ENCODE results near the gene ZNF664. TPM values are rescaled to one million over a fixed set of nuclear protein-coding genes. Genes with fewer than 3 reads are reported as not detected.

Gene ZNF664
- total RNA-seq, 1 donor, result 95.2 TPM

DNA sequence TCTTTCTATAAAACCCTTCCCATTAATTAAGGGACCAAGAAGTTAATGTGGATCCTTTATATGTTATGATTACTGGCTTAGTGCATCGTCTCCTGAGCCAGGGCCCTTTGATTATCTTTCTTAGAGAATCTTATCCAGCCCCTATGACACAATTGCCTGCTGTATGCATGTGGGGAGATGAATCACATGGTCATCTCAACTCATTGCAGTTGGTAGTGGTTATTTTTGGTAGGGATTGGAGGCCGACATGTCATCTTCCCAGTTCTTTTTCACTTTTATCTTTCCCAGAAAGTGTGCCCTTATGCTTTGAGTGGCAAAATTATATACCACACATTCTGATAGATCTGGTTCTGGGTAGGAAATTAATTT is 26.0 kb downstream of the ZNF664 start:
- no peaks in the 10 kb centered on the region for H3K9me3 ChIP-seq (ENCODE audit: low read depth, low read length)
- DNase-seq (ENCODE audit: insufficient read length, low spot score, missing footprints), result peak; percentile 80

DNA sequence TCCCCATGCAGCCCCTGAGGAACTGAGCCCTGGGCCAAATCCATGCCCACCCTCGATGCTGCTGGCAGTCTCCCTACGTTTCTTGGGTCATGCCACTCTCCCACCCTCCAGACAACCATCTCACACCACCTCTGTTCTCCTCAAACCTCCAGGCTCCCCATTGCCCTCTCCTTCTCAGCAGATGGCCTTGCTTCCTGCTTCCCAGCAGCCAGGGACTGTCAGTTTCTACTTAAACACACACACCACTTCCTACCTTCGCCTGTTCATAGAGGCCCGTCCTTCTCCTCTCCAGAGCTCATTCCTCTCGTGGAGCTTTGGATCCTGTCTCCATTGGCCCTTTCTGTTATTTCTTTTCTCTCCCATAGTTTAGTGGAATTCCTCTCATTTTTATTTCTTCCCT is 27.1 kb downstream of the ZNF664 start:
- Histone ChIP-seq H3K4me2 (ENCODE audit: insufficient read depth, low read length) (no peak overlapping the region), H3K36me3 (ENCODE audit: insufficient read depth, low read length) (peaks cover 19% of the 10 kb centered on the region), H3K79me2 (ENCODE audit: insufficient read depth, low read length) (peaks cover 41% of the 10 kb centered on the region), H2AFZ (ENCODE audit: low read length) (no peak overlapping the region), H4K20me1 (ENCODE audit: insufficient read depth, low read length) (peaks cover 24% of the 10 kb centered on the region), H3K27me3 (ENCODE audit: insufficient read depth, low read length) (no peaks in the 10 kb centered on the region), H3K4me3 (ENCODE audit: insufficient read depth, low read length) (no peak overlapping the region), H3K27ac (ENCODE audit: low read depth, low read length) (no peak overlapping the region), H3K9me3 (ENCODE audit: low read depth, low read length) (no peaks in the 10 kb centered on the region), H3K4me1 (ENCODE audit: insufficient read depth, low read length) (peaks cover 24% of the 10 kb centered on the region)
- TF ChIP-seq, protein P1, sequence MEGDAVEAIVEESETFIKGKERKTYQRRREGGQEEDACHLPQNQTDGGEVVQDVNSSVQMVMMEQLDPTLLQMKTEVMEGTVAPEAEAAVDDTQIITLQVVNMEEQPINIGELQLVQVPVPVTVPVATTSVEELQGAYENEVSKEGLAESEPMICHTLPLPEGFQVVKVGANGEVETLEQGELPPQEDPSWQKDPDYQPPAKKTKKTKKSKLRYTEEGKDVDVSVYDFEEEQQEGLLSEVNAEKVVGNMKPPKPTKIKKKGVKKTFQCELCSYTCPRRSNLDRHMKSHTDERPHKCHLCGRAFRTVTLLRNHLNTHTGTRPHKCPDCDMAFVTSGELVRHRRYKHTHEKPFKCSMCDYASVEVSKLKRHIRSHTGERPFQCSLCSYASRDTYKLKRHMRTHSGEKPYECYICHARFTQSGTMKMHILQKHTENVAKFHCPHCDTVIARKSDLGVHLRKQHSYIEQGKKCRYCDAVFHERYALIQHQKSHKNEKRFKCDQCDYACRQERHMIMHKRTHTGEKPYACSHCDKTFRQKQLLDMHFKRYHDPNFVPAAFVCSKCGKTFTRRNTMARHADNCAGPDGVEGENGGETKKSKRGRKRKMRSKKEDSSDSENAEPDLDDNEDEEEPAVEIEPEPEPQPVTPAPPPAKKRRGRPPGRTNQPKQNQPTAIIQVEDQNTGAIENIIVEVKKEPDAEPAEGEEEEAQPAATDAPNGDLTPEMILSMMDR (IDR thresholded peaks at IDR 0.05; ENCODE audit: extremely low read depth, low read depth, low read length), result no peak
- DNase-seq (ENCODE audit: insufficient read length, low spot score, missing footprints), result no peak

More for the DNA sequence above, 26.0 kb downstream of the ZNF664 start:
- Histone ChIP-seq H3K4me3 (ENCODE audit: insufficient read depth, low read length) (no peak overlapping the region), H2AFZ (ENCODE audit: low read length) (no peak overlapping the region), H3K36me3 (ENCODE audit: insufficient read depth, low read length) (peaks cover 19% of the 10 kb centered on the region), H3K79me2 (ENCODE audit: insufficient read depth, low read length) (peaks cover 46% of the 10 kb centered on the region), H3K4me1 (ENCODE audit: insufficient read depth, low read length) (peaks cover 32% of the 10 kb centered on the region), H3K4me2 (ENCODE audit: insufficient read depth, low read length) (no peak overlapping the region), H3K27ac (ENCODE audit: low read depth, low read length) (no peak overlapping the region), H4K20me1 (ENCODE audit: insufficient read depth, low read length) (peaks cover 28% of the 10 kb centered on the region), H3K27me3 (ENCODE audit: insufficient read depth, low read length) (no peaks in the 10 kb centered on the region)
- TF ChIP-seq, protein P1 (IDR thresholded peaks at IDR 0.05; ENCODE audit: extremely low read depth, low read depth, low read length), result no peak

DNA sequence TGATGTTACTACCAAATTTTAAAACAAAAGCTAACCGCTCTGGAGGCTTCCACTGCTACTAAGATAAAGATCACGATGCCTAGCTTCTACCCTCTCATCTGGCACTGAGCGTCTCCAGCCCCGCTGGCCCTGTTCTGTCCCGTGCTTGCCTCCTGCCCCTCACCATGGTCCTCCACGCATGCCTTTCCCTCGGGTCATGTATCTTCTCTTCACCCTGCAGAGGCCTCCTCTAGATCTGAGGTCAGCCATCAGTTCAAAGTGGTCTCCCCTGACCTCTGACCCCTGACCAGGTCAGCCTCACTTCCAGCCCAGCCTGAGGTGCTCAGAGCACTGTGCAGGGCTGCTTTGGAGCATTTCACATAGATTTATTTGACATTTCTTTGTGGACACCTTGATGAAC is 28.3 kb downstream of the ZNF664 start:
- H3K4me3 ChIP-seq (ENCODE audit: insufficient read depth, low read length), result no peak overlapping the region
- DNase-seq (ENCODE audit: insufficient read length, low spot score, missing footprints), result no peak
- TF ChIP-seq, protein P1 (IDR thresholded peaks at IDR 0.05; ENCODE audit: extremely low read depth, low read depth, low read length), result no peak
- H4K20me1 ChIP-seq (ENCODE audit: insufficient read depth, low read length), result peaks cover 15% of the 10 kb centered on the region
- peaks cover 19% of the 10 kb centered on the region for H3K36me3 ChIP-seq (ENCODE audit: insufficient read depth, low read length)
- no peak overlapping the region for H3K27ac ChIP-seq (ENCODE audit: low read depth, low read length)
- peaks cover 37% of the 10 kb centered on the region for H3K79me2 ChIP-seq (ENCODE audit: insufficient read depth, low read length)
- no peak overlapping the region for H3K4me2 ChIP-seq (ENCODE audit: insufficient read depth, low read length)
- H2AFZ ChIP-seq (ENCODE audit: low read length), result no peak overlapping the region
- H3K27me3 ChIP-seq (ENCODE audit: insufficient read depth, low read length), result no peaks in the 10 kb centered on the region
- H3K4me1 ChIP-seq (ENCODE audit: insufficient read depth, low read length), result peaks cover 12% of the 10 kb centered on the region
- no peaks in the 10 kb centered on the region for H3K9me3 ChIP-seq (ENCODE audit: low read depth, low read length)

DNA sequence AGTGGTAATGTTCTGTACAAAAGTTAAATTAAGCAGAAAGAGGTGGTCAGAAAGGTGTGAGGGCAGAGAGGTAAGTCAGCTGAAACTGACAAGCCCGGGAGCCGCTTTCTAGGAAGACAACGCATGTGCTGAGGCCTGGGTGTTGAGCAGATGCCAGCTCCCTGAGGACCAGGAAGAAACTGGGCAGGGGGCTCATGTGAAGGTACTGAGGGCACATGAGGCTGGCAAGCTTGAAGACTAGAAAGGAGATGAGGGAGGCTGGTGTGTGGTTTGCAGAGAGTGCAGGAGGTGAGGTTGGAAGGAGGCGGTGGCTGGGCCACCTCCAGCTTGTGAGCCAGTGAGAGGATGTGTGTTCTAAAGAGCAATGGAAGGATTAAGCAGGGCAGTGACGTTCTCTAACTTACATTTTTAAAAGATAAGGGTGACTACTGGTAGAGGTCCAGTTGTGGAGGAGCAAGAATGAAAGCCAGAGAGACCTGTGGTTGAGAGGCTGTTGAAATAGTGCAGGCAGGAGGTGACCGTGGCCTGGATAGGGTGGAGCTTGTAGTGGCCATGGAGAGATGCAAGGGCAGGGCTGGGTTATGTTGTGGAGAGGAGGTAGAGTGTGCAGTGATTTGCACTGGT is 29.1 kb downstream of the ZNF664 start:
- TF ChIP-seq, protein P1 (IDR thresholded peaks at IDR 0.05; ENCODE audit: extremely low read depth, low read depth, low read length), result no peak
- Histone ChIP-seq H3K4me1 (ENCODE audit: insufficient read depth, low read length) (peaks cover 10% of the 10 kb centered on the region), H3K36me3 (ENCODE audit: insufficient read depth, low read length) (peaks cover 19% of the 10 kb centered on the region), H3K79me2 (ENCODE audit: insufficient read depth, low read length) (peaks cover 33% of the 10 kb centered on the region), H2AFZ (ENCODE audit: low read length) (no peak overlapping the region), H3K27ac (ENCODE audit: low read depth, low read length) (no peak overlapping the region), H3K4me3 (ENCODE audit: insufficient read depth, low read length) (no peak overlapping the region), H3K9me3 (ENCODE audit: low read depth, low read length) (no peaks in the 10 kb centered on the region), H3K27me3 (ENCODE audit: insufficient read depth, low read length) (no peaks in the 10 kb centered on the region), H3K4me2 (ENCODE audit: insufficient read depth, low read length) (no peak overlapping the region), H4K20me1 (ENCODE audit: insufficient read depth, low read length) (peaks cover 13% of the 10 kb centered on the region)
- peak; percentile 26 for DNase-seq (ENCODE audit: insufficient read length, low spot score, missing footprints)
